ENCODE data around the gene PODN.

The PODN gene

GRCh38 chr1:53120659-53121058 is 58.6 kb downstream of the PODN start:
- DNase-seq: no peak
- Histone ChIP-seq H3K27ac (ENCODE audit: low read length) (no peak overlapping the region), H3K9ac (ENCODE audit: low read length) (no peak overlapping the region), H3K4me1 (ENCODE audit: low read length) (no peaks in the 10 kb centered on the region), H3F3A (ENCODE audit: insufficient read depth, low read length) (no peaks in the 10 kb centered on the region), H3K9me3 (replicated peaks; ENCODE audit: insufficient read depth, low read length) (no peaks in the 10 kb centered on the region), H3K36me3 (replicated peaks; ENCODE audit: insufficient read depth, low read length) (no peaks in the 10 kb centered on the region), H3K4me3 (ENCODE audit: low read length) (no peak overlapping the region), H3K27me3 (replicated peaks; ENCODE audit: insufficient read depth, low read length) (no peaks in the 10 kb centered on the region), H2AFZ (ENCODE audit: low read length) (no peak overlapping the region), H4K20me1 (ENCODE audit: insufficient read depth, low read length) (no peaks in the 10 kb centered on the region), H3K79me2 (ENCODE audit: low read length) (no peaks in the 10 kb centered on the region), H3K9me2 (replicated peaks; ENCODE audit: insufficient read depth, low read length) (no peaks in the 10 kb centered on the region), H3K4me2 (ENCODE audit: low read depth, low read length) (no peak overlapping the region)
- TF ChIP-seq EZH2phosphoT487 (IDR thresholded peaks at IDR 0.05; ENCODE audit: low read length) (no peak), EZH2 (optimal IDR thresholded peaks at IDR 0.05; ENCODE audit: low read depth, low read length) (no peak)
- TF ChIP-seq, protein P1, sequence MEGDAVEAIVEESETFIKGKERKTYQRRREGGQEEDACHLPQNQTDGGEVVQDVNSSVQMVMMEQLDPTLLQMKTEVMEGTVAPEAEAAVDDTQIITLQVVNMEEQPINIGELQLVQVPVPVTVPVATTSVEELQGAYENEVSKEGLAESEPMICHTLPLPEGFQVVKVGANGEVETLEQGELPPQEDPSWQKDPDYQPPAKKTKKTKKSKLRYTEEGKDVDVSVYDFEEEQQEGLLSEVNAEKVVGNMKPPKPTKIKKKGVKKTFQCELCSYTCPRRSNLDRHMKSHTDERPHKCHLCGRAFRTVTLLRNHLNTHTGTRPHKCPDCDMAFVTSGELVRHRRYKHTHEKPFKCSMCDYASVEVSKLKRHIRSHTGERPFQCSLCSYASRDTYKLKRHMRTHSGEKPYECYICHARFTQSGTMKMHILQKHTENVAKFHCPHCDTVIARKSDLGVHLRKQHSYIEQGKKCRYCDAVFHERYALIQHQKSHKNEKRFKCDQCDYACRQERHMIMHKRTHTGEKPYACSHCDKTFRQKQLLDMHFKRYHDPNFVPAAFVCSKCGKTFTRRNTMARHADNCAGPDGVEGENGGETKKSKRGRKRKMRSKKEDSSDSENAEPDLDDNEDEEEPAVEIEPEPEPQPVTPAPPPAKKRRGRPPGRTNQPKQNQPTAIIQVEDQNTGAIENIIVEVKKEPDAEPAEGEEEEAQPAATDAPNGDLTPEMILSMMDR (IDR thresholded peaks at IDR 0.05; ENCODE audit: low read length): no peak

- DNase-seq: no peak
- H3K9ac ChIP-seq (ENCODE audit: low read length): no peak overlapping the region
Measured at GRCh38 chr1:53121319-53122172, 59.5 kb downstream of the PODN start.

GRCh38 chr1:53122201-53122885 is 60.3 kb downstream of the PODN start:
- Histone ChIP-seq H3K79me2 (ENCODE audit: low read length) (no peaks in the 10 kb centered on the region), H3K9me3 (replicated peaks; ENCODE audit: insufficient read depth, low read length) (no peaks in the 10 kb centered on the region), H3K27ac (ENCODE audit: low read length) (no peak overlapping the region), H3K36me3 (replicated peaks; ENCODE audit: insufficient read depth, low read length) (no peaks in the 10 kb centered on the region), H3K27me3 (replicated peaks; ENCODE audit: insufficient read depth, low read length) (no peaks in the 10 kb centered on the region), H4K20me1 (ENCODE audit: insufficient read depth, low read length) (no peaks in the 10 kb centered on the region), H3K9me2 (replicated peaks; ENCODE audit: insufficient read depth, low read length) (no peaks in the 10 kb centered on the region), H3F3A (ENCODE audit: insufficient read depth, low read length) (no peaks in the 10 kb centered on the region), H3K4me1 (ENCODE audit: low read length) (no peaks in the 10 kb centered on the region), H2AFZ (ENCODE audit: low read length) (no peak overlapping the region), H3K4me2 (ENCODE audit: low read depth, low read length) (no peak overlapping the region), H3K9ac (ENCODE audit: low read length) (no peak overlapping the region), H3K4me3 (ENCODE audit: low read length) (no peak overlapping the region)
- DNase-seq: no peak
- TF ChIP-seq, protein P1 (IDR thresholded peaks at IDR 0.05; ENCODE audit: low read length): no peak
- TF ChIP-seq EZH2phosphoT487 (IDR thresholded peaks at IDR 0.05; ENCODE audit: low read length) (no peak), EZH2 (optimal IDR thresholded peaks at IDR 0.05; ENCODE audit: low read depth, low read length) (no peak)

More at GRCh38 chr1:53121319-53122172, 59.5 kb downstream of the PODN start:
- Histone ChIP-seq H3K27me3 (replicated peaks; ENCODE audit: insufficient read depth, low read length) (no peaks in the 10 kb centered on the region), H3K4me3 (ENCODE audit: low read length) (no peak overlapping the region), H3K9me2 (replicated peaks; ENCODE audit: insufficient read depth, low read length) (no peaks in the 10 kb centered on the region), H3K79me2 (ENCODE audit: low read length) (no peaks in the 10 kb centered on the region), H3K4me1 (ENCODE audit: low read length) (no peaks in the 10 kb centered on the region), H3K27ac (ENCODE audit: low read length) (no peak overlapping the region), H4K20me1 (ENCODE audit: insufficient read depth, low read length) (no peaks in the 10 kb centered on the region), H3K36me3 (replicated peaks; ENCODE audit: insufficient read depth, low read length) (no peaks in the 10 kb centered on the region), H3F3A (ENCODE audit: insufficient read depth, low read length) (no peaks in the 10 kb centered on the region), H3K4me2 (ENCODE audit: low read depth, low read length) (no peak overlapping the region), H3K9me3 (replicated peaks; ENCODE audit: insufficient read depth, low read length) (no peaks in the 10 kb centered on the region), H2AFZ (ENCODE audit: low read length) (no peak overlapping the region)
- no peak for TF ChIP-seq EZH2phosphoT487 (IDR thresholded peaks at IDR 0.05; ENCODE audit: low read length)
- TF ChIP-seq, protein P1 (IDR thresholded peaks at IDR 0.05; ENCODE audit: low read length): no peak
- TF ChIP-seq EZH2 (optimal IDR thresholded peaks at IDR 0.05; ENCODE audit: low read depth, low read length): no peak
